Fibroblast of the conjunctiva (primary cell): ENCODE data around the gene PRICKLE1.

Experiments used
- DNase-seq: peaks from one replicate; pipeline ENCODE4 v3.0.0-alpha.2; 2010; ENCODE audit warnings: low read depth

PRICKLE1 gene

GRCh38 chr12:42448841-42449240, 140.7 kb downstream of the PRICKLE1 start:
- no peak for DNase-seq

DNA sequence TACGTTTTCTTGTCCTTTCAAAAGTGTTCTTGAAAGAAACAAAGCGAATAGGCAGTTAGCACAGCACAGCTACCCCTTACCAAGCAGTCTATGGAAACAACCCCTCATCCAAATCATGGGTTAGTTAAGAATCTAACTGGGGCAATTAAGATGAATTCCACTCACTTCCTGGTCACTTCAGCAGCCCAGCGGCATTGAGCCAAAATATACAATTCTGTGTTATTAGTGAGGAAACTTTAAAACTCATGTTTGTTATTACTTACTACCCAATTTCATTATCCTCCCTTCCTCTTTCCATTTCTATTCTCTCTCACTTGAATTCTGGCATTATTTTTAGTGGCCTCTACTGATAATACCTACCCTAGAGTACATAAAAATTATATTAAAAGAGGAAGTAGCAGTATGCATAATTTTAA, 142.2 kb downstream of the PRICKLE1 start:
- DNase-seq: no peak

- DNase-seq: no peak
Observed at GRCh38 chr12:42446761-42447160, 142.8 kb downstream of the PRICKLE1 start.

- DNase-seq: no peak
Observed at GRCh38 chr12:42445891-42446290, 143.7 kb downstream of the PRICKLE1 start.

- no peak for DNase-seq
Observed at GRCh38 chr12:42444192-42444943, 145.2 kb downstream of the PRICKLE1 start.

GRCh38 chr12:42442888-42443287, 146.7 kb downstream of the PRICKLE1 start:
- no peak for DNase-seq

DNA sequence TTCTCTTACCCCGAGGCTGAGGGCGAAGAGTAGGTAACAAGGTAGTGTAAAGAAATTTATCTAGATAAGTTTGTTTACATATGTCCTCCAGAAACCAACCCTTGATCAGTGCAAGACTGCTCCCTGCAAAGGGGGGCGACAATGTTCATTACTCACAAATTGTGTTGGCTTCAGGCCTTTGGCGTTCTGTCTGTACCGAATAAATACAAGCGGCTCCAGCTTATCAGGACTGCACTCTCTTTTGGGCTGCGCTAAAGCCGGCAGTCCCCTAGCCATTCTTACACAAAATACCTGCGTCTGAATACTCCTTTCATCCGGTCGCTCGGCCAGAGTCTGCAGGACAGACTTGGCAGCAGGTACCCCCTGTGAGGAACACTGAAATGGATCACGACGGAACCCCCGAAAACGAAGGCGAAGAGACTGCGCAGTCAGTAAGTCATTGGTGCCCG, 147.2 kb downstream of the PRICKLE1 start:
- no peak for DNase-seq

DNA sequence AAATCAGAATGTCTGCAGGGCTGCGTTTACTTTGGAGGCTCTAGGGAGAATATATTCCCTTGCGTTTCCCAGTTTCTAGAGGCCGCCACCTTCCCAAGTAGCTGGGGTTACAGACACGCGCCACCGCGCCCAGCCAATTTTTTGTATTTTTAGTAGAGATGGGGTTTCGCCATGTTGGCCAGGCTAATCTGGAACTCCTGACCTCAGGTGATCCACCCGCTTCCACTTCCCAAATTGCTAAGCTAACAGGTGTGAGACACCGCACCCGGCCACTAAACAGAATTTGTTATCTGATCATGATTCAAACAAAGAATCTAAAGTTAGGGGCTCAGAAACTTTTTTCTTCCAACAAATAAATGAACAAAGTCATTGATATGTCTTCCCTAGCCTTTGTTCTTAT, 148.9 kb downstream of the PRICKLE1 start:
- DNase-seq: no peak

DNA sequence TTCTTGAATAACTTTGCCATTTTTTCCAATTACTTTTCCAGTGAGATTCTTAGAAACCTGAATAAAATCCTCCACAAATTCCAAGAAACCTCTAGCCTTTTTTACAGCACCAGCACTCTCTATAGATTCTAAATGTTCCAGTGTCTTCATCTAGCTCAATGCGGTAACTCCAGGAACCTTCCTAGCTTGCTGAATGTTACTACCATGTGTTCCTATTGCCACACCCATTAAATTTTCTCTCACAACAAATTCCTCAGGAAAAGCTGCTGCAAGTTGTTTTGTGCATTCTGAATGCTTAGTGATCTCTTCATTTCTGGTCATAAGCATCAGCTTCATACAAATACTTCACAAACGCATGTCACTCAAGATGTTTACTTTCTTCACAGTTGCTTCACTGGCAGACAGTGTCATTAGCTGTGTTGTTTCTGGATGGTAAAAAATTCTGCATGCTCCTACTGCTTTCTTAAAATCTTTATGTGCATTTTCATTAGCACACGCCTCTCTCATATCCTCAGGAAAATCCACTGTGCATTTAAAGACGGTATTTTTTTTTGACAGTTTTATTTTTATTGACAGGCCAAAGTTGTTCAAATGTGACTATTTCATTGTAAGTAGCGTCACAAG, 156.9 kb downstream of the PRICKLE1 start:
- DNase-seq: no peak

DNA sequence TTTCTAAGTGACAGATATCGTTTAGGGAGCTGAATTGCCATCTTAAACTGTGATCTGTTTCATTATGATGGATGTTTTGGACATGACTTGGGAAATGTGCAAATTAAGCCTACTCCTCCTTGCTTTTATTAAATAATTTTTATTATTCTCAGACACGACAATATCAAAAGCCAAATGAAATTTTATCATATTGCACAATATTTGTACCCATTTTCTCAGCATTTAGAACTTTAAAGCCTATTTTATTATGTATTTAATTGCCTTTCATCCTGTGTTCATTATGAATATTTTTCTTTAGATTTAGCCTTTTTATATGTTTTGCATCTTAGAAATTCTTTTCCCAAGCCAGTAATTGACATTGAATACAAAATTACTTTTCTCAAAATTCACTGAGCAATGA, 160.7 kb downstream of the PRICKLE1 start:
- DNase-seq: no peak

DNA sequence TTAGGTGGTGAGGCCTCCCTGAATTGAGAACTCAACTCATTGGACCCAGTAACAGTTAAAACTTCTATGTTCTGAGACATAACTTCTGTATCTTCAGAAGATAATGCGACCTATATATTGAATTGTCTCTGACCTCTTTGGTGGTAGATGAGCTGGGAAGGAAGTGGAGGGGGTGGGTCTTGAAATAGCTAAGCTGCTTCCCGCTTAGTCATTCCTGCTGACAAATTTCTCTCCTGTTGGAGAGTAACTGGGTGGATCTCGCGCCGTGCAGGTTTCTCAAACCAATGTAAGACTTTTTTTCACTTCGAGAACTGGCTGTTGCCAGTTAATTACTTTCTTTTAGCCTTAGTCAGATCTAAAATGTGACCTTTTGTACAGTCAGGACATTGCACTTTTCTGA, 162.8 kb downstream of the PRICKLE1 start:
- peak; percentile 18 for DNase-seq

- no peak for DNase-seq
Observed at GRCh38 chr12:42422785-42423184, 166.8 kb downstream of the PRICKLE1 start.

- DNase-seq: peak; percentile 51
Observed at GRCh38 chr12:42421844-42422779, 167.4 kb downstream of the PRICKLE1 start.

DNA sequence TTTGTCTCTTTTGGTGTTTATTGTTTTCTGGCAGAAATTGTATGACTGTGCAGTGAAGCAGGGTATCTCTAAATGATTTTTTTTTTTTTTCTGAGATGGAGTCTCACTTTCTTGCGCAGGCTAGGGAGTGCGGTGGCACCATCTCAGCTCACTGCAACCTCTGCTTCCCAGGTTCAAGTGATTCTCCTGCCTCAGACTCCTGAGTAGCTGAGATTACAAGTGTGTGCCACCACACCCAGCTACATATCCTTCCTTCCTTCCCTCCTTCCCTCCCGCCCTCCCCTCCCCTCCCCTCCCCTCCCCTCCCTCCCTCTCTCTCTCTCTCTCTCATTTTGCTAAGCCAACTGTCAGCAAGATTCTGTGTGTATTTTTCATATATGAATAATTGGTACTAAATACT, 169.2 kb downstream of the PRICKLE1 start:
- no peak for DNase-seq

DNA sequence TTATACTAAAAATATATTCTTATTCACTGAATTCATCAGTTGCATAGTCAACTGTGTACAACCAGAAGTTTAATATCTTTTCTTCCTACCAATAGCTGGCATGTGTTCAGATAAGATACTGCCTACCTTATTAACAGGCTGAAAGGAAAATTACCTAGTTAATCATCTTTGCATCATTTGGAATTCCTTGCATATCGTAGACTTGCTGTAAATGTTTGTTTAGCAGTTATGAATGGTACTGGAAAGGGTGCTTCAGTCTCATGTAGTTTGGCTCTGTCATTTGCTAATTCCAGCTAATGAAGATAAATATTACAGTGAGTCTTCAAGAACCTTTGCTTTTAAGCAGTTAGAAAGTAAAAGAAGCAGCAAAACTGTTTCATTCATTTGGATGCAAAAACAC, 179.2 kb downstream of the PRICKLE1 start:
- DNase-seq: no peak

- no peak for DNase-seq
Observed at GRCh38 chr12:42409471-42409870, 180.1 kb downstream of the PRICKLE1 start.

GRCh38 chr12:42407306-42407705, 182.2 kb downstream of the PRICKLE1 start:
- no peak for DNase-seq
